Esophagus muscularis mucosa (tissue), 3 donors: Measurements from ENCODE around the gene CDON.

ENCODE experiments used
- POLR2A ChIP-seq: fragments of 450-650 bp; IDR thresholded peaks from one replicate; pipeline ENCODE4 v1.6.1; 2017; ENCODE audit warnings: antibody characterized with exemption, moderate library complexity, mild to moderate bottlenecking, low read depth
- POLR2AphosphoS5 ChIP-seq, 2 donors: sonication (generic); formaldehyde crosslinking; IDR thresholded peaks; one replicate each; pipeline ENCODE4 v1.6.1; 2017; ENCODE audit warnings: antibody characterized with exemption in 2 of 2
- TF ChIP-seq, protein P1 (sequence below), 3 experiments: fragments of 200-600 bp in 2 of 3; fragments of 450-650 bp in 1 of 3; sonication (generic) in 2 of 3; IDR thresholded peaks; one replicate each; pipeline ENCODE4 v1.5.1; 2017 to 2019; ENCODE audit warnings: antibody characterized with exemption in 3 of 3, mild to moderate bottlenecking in 2 of 3, moderate library complexity in 1 of 3

DNA sequence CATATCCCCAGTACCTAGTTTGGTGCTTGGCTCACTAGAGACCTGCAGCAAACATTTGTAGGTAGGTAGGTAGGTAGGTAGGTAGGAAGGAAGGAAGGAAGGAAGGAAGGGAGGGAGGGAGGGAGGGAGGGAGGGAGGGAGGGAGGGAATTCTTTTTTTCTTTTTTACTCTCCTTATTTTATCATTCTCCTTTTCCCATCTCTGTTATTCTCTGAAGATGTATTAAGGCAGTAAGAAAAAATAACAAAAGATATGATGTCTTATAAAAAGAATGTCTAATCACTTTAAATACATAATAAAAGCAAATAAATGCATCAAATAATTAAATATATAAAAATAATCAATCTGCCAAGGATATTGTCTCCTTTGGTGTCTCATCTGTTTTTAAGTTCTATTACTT, 88.4 kb downstream of the CDON start:
- no peak for TF ChIP-seq POLR2A
- TF ChIP-seq, protein P1, sequence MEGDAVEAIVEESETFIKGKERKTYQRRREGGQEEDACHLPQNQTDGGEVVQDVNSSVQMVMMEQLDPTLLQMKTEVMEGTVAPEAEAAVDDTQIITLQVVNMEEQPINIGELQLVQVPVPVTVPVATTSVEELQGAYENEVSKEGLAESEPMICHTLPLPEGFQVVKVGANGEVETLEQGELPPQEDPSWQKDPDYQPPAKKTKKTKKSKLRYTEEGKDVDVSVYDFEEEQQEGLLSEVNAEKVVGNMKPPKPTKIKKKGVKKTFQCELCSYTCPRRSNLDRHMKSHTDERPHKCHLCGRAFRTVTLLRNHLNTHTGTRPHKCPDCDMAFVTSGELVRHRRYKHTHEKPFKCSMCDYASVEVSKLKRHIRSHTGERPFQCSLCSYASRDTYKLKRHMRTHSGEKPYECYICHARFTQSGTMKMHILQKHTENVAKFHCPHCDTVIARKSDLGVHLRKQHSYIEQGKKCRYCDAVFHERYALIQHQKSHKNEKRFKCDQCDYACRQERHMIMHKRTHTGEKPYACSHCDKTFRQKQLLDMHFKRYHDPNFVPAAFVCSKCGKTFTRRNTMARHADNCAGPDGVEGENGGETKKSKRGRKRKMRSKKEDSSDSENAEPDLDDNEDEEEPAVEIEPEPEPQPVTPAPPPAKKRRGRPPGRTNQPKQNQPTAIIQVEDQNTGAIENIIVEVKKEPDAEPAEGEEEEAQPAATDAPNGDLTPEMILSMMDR (IDR thresholded peaks at IDR 0.05): no peak
- TF ChIP-seq POLR2AphosphoS5 (IDR thresholded peaks at IDR 0.05): no peak
